Measurements from ENCODE around the gene CARHSP1.
A peak's percentile ranks its signal among the peaks of the same experiment; 100 is the strongest.
"Not testable (repeated sequence)": the region's sequence is repeated elsewhere in the genome, so short reads cannot be mapped to it uniquely, and the experiment has no call there.

The CARHSP1 gene

DNA sequence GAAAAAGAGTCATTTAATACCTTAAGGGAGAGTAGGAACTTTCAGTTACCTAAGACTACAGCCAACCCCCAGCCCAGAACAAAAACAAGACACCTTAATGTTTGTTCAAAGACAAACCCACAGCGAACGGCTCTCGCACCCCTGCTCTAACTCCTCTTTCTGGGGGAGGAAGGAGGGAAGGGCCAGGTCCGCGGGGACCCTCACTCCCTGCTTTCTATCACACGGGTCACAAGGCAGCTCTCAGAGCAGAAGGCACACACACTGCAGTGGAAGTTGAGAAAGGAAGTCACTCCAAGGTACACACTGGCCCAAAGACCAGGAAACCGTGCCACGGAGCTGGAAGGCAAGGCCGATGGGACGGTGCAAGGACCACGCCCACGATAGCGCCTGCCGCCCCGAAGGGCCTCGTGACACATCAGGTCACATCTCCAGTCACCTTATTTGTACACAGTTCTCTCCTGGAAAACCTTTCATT is 23.3 kb upstream of the CARHSP1 start:
- peak; percentile 23 for DNase-seq

DNA sequence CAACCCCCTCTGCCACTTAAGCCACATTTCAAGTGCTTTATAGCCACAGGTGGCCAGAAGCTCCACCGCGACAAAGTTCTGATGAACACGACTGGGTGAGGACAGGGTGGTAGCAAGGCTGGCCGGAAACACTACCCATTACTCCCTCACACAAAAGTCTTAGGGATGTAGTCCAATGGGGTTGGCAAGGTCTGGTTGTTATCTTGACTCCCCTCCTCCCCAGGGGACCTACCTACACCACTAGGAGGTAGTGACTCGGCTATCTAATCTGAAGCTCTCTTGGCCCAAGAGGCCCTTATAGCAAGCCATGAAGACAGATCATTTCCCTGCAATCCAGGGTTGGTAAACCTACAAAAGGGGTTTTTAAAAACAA is 21.7 kb upstream of the CARHSP1 start:
- no peak for DNase-seq

DNA sequence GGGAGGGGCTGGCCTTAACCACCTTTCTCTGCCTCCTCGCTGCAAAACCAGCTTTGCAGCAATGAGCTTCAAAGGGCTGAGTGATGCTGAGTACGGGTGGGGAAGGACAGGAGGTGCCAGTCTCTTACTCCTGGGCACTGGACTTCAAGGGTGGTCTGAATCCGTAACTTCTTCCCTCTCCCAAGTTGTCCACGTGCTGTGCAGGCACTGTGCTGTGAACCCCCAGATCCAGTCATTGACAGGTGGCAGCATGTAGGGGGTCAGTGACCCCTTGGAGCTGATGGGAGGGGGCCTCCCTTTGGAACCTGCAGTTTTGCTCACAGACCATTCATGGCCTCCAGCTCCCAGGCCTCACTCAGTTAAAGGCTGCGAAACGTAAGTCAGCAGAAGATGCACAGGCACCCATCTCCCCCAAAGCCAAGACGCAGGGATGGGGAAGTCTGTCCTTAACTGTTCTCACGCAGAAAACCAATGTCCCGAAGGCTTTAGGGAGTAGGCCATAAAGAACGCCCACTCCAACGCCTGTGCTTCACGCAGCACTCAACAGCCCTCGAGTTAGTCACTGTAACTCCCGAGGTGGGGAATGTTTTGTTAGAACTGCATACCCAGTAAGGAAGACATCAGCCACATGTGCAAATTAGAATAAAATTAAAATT is 21.2 kb upstream of the CARHSP1 start:
- no peak for DNase-seq

DNA sequence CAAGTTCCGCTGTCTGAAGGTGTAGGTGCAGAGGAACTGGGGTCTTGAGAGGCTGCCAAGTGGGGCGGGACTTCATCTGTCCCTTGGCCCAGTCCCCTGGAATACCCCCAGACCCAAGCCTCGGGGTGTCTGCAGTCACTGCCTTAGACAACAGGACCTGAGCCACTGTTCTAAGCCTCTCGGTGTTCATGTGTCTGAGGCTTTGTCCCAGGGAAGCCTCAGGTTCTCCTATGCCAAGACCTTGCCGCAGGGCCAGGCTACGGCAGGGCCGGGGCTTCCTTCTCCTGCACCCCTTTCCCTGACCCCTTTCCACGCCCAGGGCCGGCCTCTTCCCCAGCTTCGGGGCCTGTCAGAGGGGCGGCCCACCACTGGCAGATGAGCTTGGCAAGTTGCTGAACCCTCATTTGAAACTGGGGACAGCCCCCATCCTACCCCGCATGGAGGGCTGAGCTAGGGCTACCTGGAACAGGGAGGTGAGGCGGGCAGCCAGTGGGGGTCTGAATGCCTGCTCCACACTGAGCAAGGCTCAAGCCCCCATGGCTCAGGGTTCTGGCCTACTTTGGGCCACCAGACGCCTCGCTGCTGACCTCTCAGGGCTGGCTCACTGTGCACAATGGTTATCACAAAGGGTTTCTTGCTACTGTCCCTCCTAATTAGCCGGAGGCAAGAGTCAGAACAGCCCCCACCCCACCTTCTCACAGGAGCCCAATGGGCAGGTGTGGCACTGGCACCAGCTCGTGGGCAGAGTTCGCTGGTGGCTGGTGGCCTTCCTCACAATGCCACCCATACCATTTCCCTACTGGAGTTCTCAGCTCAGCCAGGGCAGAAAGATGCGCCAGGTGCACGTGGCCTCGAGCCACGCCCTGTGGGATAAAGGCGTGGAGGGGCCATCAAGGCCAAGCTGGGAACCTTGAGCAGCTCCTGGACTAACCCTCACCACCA is 20.4 kb upstream of the CARHSP1 start:
- no peak for DNase-seq

DNA sequence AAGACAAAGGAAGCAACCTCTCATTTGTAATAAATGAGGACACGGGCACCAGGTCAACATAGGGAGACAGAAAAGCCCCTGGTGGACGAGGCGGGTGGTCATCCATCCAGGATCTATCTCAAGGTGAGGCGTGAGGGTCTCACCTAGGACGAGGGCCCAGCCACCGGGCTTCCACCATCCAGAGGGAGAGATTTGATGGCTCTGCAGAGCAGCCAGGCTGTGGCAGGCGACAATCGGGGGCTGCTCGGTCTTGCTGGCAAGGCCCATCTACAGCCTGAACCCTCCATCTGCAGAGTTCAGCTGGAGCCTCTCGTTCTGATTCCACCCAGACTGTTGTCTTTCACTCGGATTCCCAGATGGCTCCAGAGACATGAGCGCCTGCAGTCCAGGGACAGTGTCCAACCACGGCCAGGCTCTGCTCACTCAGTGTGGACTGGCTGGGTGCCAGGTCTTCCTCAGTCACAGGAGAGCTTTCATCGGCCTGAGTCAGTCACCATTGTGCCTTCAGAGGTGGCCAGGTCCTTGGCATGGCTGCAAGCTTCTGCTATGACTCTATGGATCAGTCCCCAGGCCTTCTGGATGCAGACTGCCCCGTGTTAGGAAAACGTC is 19.2 kb upstream of the CARHSP1 start:
- DNase-seq: no peak

DNA sequence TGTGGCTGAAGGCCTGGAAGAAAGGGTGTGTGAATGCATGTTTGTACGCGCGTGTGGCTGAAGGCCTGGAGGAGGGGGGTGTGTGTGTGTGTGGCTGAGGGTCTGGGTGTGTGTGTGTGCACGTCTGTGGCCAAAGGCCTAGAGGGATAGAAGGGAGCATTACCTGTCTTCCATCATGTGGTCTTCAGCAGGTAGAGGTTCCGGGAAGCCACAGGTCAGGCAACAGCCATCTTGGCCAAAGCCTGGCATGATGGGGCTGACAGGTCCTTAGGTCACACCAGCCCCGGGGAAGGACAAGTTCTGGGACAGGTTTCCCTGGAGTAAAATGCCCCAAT is 18.6 kb upstream of the CARHSP1 start:
- DNase-seq: no peak

DNA sequence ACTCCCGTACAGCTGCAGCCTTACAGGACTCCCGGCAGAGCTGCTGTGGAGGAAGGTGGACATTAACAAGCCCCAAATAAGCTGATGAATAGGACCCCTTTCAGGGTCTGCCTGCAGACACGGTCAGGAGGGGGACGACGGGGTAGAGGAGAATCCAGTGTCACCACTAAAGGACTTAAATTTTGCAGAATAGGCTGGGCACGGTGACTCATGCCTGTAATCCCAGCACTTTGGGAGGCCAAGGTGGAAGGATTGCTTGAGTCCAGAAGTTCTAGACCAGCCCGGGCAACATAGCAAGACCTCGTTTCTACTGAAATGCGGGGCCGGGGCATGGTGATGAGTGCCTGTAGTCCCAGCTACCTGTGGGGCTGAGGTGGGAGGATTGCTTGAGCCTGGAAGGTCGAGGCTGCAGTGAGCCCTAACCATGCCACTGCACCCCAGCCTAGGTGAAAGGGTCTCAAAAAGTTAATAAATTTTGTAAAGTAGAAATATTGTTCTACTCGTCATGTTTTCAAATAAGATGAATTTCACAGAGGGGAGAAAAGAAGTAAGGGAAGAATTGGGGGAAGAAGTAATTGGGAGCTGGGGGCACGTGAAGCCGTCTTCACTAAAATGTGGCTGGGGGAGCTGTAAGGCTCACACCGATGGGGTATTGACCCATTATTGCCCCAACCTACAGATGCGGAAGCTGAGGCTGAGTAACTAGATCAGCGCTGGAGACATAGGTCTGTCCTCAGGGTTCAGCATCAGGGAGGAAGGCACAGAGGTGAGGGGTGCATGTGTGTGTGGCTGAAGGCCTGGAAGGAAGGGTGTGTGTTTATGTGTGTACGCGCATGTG is 18.0 kb upstream of the CARHSP1 start:
- no peak for DNase-seq

DNA sequence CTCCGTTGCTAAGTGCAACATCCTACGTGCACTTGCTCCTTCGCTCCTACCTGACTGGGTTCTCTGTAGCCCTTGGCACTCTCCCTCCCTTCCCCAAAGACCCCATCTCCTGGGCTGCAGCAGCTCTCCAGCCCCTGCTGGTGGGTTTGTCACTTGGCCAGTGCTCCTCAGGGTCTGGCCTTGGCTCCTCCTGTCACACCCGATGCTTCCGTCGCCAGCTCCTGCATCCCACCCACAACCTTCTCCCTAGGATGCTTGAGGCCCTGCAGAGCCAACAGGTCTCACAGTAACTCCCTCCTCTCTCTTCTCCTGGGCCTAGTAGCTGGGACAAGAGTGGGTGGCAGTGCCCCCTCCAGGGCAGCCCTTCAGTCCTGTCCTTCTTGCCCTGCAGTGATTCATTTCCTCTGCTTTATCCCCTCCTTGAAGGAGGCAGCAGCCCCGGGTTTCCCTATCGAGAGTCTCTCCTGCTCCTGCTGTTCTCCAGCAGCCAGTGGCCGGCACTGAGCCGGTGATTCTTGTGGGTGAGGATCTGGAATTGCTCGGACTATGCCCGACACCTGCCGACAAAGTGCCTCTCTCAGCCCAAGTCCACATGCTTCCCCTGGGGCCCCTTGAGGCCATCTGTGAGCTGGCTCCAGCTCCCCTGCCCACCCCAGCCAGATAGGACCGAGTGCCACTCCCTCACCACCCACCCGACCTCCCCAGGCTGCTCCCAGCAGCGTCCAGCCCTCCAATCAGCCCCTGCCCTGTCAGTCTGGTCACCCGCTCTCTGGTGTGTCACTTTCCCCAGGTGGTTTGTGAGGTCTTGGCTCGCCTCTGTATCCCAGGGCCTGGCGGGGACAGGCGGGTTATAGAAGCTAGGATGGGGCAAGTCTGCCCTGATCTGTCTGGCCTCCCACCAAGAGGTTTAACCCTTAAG is 17.1 kb upstream of the CARHSP1 start:
- DNase-seq: no peak

DNA sequence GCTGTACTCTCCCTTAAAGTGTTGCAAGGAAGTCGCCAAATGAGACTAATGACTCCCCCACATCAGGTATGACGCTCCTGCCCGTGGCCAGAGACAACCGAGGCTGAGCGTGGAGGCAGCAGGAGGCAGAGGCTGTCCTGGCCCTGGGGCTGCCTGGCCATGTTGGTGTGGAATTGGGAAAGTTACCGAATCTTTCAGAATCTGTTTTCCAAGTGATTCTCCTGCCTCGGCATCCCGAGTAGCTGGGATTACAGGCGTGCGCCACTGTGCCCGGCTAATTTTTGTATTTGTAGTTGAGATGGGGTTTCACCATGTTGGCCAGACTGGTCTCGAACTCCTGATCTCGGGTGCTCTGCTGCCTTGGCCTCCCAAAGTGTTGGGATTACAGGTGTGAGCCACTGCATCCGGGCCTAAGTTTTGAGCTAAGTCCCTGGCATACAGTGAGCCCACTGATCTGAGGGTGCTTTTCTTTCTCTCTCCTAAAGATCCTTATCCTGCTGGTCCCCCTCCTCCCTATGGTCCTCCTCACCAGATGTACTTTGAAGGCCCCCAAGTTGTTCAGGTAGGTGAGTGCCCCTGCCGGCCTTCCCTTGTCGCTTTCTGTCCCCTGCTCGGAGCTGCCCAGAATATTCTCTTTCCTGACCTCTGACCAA is 14.0 kb upstream of the CARHSP1 start:
- DNase-seq: no peak

DNA sequence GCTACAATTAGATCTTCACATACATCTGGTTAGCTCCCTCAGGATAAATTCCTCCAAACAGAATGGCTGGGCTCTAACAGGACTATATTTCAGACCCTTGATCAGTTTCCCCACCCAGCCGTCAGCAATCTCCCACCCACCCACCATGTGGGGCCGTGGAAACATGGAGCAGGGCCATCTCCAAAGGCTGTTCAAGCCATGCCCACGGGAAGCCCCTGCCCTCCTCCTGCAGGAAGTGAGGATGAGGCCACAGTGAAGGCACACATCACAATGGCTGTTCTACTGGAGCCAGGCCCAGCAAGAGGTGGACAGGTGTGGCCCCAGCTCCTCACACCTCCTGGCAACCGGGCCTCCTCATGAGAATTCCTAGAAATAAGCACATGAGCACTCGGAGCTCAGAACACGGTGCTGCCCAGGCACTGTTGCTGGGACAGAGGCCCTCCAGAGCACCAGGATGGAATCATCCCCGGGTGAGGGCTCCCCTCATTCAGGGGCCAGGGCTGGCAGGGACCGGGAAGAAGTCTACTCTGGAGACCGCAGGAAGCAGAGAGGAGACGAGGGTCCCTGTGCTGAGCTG is 13.3 kb upstream of the CARHSP1 start, which contains the start of gene LITAFD:
TSS of gene LITAFD (plus strand) at position 311 of the 577 bp plus-strand sequence. CDS start 2,005 bp downstream, outside the sequence.
- DNase-seq: no peak

DNA sequence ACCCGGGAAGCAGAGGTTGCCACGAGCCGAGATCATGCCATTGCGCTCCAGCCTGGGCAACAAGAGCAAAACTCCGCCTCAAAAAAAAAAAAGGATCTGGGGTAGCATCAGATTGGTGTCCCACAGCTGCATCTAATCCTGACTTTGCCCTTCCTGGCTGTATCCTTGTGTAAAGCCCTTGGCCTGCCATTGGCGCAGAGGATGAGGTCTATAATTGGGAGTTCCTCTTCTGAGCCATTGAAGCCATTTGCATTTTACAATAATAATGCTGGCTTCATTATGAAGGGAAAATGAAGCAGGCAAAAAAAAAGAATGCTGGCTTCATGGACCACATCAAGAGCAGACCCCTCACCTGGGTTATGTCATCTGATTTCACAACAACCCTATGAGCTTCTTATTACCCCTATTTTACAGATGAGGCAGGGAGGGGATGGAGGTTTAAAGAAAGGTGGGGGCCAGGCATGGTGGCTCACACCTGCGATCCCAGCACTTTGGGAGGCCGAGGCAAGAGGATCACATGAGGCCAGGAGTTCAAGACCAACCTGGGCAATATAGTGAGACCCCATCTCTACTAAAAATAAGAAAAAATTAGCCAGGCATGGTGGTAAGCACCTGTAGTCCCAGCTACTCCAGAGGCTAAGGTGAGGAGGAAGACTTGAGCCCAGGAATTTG is 12.2 kb upstream of the CARHSP1 start:
- no peak for DNase-seq

DNA sequence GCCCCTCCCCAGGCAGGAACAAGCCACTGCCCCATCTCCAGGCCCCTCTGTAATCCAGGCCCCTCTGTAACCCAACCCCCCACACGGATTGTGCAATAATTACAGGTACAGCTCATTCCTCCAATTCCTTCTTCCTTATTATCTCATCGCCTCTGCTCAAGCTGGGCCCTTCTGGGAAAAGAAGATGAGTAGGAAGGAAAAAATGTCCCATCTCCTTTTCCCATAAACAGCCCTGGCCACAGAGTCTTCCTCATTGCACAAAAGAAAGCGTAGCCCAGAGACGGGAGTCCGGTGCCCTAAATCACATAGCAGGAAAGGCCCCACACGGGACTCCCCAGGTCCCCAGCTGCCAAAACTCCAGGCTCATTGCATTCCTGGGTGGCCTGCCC is 9.7 kb upstream of the CARHSP1 start:
- DNase-seq: no peak

DNA sequence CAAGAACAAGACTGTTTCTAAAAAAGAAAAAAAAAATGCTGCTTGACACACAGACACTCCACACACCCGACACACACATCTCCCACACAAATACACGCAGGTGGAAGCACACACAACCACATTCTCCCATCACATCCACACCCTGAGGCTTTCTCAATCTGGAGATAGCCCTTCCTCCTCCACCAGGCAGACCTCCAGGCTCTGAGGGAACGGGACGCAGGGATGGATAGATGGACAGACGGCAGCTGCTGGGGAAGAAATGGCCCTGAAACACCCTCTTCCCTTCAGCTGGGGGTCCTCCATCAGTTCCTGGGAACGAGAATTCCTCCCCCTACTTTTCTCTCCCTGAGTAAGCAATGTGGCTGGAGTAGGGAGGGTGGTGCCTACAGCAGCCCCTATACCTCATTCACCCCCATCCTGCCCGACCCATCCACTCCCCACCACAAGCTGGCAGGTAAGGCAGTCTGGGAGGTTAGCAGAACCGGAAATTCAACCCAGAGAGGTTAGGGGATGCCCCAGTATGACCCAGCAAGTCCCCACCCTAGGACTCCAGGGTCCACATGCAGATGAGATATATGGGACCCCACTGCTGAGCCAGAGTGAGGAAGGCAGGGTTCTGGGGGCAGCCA is 9.2 kb upstream of the CARHSP1 start:
- DNase-seq: no peak

DNA sequence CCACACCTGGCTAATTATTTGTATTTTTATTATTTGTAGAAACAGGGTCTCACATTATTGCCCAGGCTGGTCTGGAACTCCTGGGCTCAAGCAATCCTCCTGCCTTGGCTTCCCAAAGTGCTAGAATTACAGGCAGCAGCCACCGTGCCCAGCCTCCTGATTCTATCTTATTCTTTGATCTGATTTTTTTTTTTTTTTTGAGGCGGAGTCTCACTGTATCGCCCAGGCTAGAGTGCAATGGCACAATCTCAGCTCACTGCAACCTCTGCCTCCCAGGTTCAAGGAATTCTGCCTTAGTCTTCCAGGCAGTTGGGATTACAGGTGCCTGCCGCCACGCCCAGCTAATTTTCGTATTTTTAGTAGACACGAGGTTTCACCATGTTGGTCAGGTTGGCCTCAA is 6.5 kb upstream of the CARHSP1 start:
- not testable (repeated sequence) for DNase-seq

DNA sequence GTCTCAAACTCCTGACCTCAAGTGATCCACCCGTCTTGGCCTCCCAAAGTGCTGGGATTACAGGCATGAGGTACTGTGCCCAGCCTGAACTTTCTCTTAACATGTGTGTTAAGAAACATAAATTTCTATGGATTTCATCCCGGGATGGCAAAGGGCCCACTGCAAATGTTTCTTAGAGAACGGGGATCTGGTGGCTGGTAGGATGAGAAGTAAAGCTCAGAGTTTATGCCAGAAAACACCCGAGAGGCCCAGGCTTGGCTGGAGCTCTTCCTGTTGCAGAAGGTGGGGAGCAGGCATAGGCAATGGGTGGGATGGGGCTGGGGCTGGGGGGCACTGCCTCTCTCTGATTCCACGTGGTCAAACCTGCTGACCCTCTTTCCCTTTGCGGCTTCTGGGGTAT is 5.6 kb upstream of the CARHSP1 start:
- DNase-seq: no peak

DNA sequence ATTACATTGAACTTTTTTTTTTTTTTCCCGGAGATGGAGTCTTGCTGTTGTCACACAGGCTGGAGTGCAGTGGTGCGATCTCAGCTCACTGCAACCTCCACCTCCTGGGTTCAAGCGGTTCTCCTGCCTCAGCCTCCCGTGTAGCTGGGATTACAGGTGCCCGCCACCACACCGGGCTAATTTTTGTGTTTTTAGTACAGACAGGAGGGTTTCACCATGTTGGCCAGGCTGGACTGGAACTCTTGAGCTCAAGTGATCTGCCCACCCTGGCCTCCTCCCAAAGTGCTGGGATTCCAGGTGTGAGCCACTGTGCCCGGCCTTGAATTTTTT is 5.0 kb upstream of the CARHSP1 start:
- not testable (repeated sequence) for DNase-seq

DNA sequence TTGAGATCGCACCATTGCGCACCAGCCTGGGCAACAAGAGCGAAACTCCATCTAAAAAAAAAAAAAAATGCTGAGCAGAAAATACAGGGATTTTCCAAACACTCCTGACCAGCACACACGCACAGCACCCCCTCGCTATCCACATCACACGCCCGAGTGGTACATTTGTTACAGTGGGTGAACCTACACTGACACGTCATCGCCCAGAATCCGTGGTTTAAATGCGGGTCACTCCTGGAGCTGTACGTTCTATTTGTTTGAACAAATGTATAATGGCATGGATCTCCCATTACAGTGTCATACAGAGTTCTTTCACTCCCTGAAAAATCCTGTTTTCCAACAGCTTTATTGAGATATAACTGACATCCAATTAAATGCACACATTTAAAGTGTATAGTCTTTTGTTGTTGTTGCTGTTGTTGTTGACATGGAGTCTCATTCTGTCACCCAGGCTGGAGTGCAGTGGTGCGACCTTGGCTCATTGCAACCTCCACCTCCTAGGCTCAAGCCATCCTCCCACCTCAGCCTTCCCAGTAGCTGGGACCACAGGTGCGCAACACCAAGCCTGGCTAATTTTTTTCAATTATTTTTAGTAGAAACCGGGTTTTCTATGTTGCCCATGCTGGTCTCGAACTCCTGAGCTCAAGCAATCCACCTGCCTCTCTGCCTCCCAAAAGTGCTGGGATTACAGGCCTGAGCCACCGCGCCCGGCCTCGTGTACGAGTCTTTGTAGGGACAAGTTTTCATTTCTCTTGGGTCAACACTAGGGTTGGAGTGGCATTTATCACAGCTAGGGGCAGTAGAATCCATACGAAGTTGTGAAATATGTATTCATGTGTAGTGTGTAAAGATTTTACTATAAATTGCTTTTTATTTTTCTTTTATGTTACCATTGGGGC is 4.4 kb upstream of the CARHSP1 start:
- DNase-seq: no peak

DNA sequence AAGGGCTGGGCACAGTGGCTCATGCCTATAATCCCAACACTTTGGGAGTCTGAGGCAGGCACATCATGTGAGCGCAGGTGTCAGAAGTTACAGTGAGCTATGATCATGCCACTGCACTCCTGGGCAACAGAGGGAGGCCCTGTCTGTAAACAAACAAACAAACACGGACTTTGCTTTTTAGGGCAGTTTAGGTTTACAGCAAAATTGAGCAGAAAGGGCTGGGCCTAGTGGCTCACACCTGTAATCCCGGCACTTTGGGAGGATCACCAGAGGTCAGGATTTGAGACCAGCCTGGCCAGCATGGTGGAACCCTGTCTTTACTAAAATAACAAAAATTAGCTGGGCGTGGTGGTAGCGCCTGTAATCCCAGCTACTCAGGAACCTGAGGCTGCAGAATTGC is 3.3 kb upstream of the CARHSP1 start:
- DNase-seq: no peak

DNA sequence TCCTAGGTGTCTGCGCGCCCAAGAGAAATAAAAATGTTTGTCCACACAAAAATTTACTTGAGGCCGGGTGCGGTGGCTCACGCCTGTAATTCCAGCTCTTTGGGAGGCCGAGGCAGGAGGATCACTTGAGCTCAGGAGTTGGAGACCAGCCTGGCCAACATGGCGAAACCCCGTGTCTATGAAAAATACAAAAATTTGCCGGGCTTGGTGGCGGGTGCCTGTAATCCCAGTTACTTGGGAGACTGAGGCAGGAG is 1.1 kb upstream of the CARHSP1 start:
- not testable (repeated sequence) for DNase-seq
